SK-N-SH treated with all-trans-retinoic acid at 6 μM for 48 hours (cell line): ENCODE measurements around the gene COL11A1.

Source experiments
- ATAC-seq: fragments of 200-7000 bp; cut with Tn5 transposase; 3 replicates; pipeline ENCODE4 v1.9.1; 2020; ENCODE audit warnings: mild to moderate bottlenecking, moderate library complexity
- ARNTL ChIP-seq: fragments of 450-650 bp; formaldehyde crosslinking; IDR thresholded peaks from 2 replicates; pipeline ENCODE4 v1.5.0; 2020; ENCODE audit warnings: low read depth, mild to moderate bottlenecking, moderate library complexity, borderline replicate concordance
- BACH2 ChIP-seq: fragments of 250-450 bp; sonication (Bioruptor Pico); IDR thresholded peaks from 2 replicates; pipeline ENCODE4 v1.9.0; 2021; ENCODE audit warnings: mild to moderate bottlenecking, borderline replicate concordance
- CREB5 ChIP-seq: fragments of 250-450 bp; sonication (Bioruptor Pico); IDR thresholded peaks from 2 replicates; pipeline ENCODE4 v1.5.1; 2020; ENCODE audit warnings: low read depth, mild to moderate bottlenecking, moderate library complexity
- CSDC2 ChIP-seq: fragments of 250-450 bp; sonication (Bioruptor Pico); IDR thresholded peaks from 2 replicates; pipeline ENCODE4 v1.5.0; 2020; ENCODE audit warnings: mild to moderate bottlenecking, moderate library complexity
- ESRRG ChIP-seq: fragments of 250-450 bp; sonication (Bioruptor Pico); IDR thresholded peaks from 2 replicates; pipeline ENCODE4 v1.6.1; 2021; ENCODE audit warnings: mild to moderate bottlenecking
- ISL1 ChIP-seq: fragments of 250-450 bp; sonication (Bioruptor Pico); IDR thresholded peaks from 2 replicates; pipeline ENCODE4 v2.1.2; 2022; ENCODE audit warnings: mild to moderate bottlenecking, moderate library complexity
- OSR1 ChIP-seq: fragments of 250-450 bp; sonication (Bioruptor Pico); IDR thresholded peaks from 2 replicates; pipeline ENCODE4 v1.8.0; 2022; ENCODE audit warnings: moderate library complexity, mild to moderate bottlenecking, inconsistent platforms
- PPARA ChIP-seq: fragments of 250-450 bp; sonication (Bioruptor Pico); IDR thresholded peaks from 2 replicates; pipeline ENCODE4 v1.5.0; 2020; ENCODE audit warnings: mild to moderate bottlenecking, borderline replicate concordance
- RARB ChIP-seq: fragments of 250-450 bp; sonication (Bioruptor Pico); IDR thresholded peaks from 2 replicates; pipeline ENCODE4 v1.8.0; 2021; ENCODE audit warnings: mild to moderate bottlenecking, moderate library complexity
- SNAI2 ChIP-seq: fragments of 250-450 bp; sonication (Bioruptor Pico); IDR thresholded peaks from 2 replicates; pipeline ENCODE4 v1.5.0; 2020; ENCODE audit warnings: mild to moderate bottlenecking, moderate library complexity
- TCF4 ChIP-seq: fragments of 250-450 bp; sonication (Bioruptor Pico); IDR thresholded peaks from 2 replicates; pipeline ENCODE4 v1.8.0; 2021; ENCODE audit warnings: mild to moderate bottlenecking, moderate library complexity, borderline replicate concordance
- TOX ChIP-seq: fragments of 250-450 bp; sonication (Bioruptor Pico); IDR thresholded peaks from 2 replicates; pipeline ENCODE4 v1.8.0; 2021; ENCODE audit warnings: mild to moderate bottlenecking, moderate library complexity, borderline replicate concordance
- ZC3H10 ChIP-seq: fragments of 250-450 bp; sonication (Bioruptor Pico); IDR thresholded peaks from 2 replicates; pipeline ENCODE4 v1.5.1; 2021; ENCODE audit warnings: mild to moderate bottlenecking, moderate library complexity
- ZFP3 ChIP-seq: fragments of 250-450 bp; sonication (Bioruptor Pico); IDR thresholded peaks from 2 replicates; pipeline ENCODE4 v1.5.0; 2020; ENCODE audit warnings: mild to moderate bottlenecking, moderate library complexity
- ZNF565 ChIP-seq: fragments of 450-650 bp; formaldehyde crosslinking; conservative IDR thresholded peaks from 2 replicates; pipeline ENCODE4 v1.5.0; 2020; ENCODE audit warnings: low read depth, mild to moderate bottlenecking, moderate library complexity
- ZNF70 ChIP-seq: fragments of 450-650 bp; formaldehyde crosslinking; IDR thresholded peaks from 2 replicates; pipeline ENCODE4 v1.5.0; 2020; ENCODE audit warnings: mild to moderate bottlenecking, moderate library complexity
- ZNF8 ChIP-seq: fragments of 450-650 bp; formaldehyde crosslinking; IDR thresholded peaks from 2 replicates; pipeline ENCODE4 v1.5.0; 2020; ENCODE audit warnings: mild to moderate bottlenecking, moderate library complexity
- TF ChIP-seq, protein P1 (sequence below): fragments of 250-450 bp; sonication (Bioruptor Pico); IDR thresholded peaks from 2 replicates; pipeline ENCODE4 v1.8.0; 2021; ENCODE audit warnings: low read depth, mild to moderate bottlenecking, moderate library complexity, borderline replicate concordance
- TF ChIP-seq, protein P2 (sequence below): fragments of 250-450 bp; sonication (Bioruptor Pico); IDR thresholded peaks from 2 replicates; pipeline ENCODE4 v1.5.0; 2020; ENCODE audit warnings: mild to moderate bottlenecking, moderate library complexity
- TF ChIP-seq, protein P3 (sequence below): fragments of 250-450 bp; sonication (Bioruptor Pico); IDR thresholded peaks from 2 replicates; pipeline ENCODE4 v1.8.0; 2020; ENCODE audit warnings: mild to moderate bottlenecking, moderate library complexity, borderline replicate concordance

Gene COL11A1

GRCh38 chr1:102879439-102879993 is 228.8 kb downstream of the COL11A1 start:
- TF ChIP-seq CSDC2 (no peak), ISL1 (peak; percentile 53)
- TF ChIP-seq, protein P1, sequence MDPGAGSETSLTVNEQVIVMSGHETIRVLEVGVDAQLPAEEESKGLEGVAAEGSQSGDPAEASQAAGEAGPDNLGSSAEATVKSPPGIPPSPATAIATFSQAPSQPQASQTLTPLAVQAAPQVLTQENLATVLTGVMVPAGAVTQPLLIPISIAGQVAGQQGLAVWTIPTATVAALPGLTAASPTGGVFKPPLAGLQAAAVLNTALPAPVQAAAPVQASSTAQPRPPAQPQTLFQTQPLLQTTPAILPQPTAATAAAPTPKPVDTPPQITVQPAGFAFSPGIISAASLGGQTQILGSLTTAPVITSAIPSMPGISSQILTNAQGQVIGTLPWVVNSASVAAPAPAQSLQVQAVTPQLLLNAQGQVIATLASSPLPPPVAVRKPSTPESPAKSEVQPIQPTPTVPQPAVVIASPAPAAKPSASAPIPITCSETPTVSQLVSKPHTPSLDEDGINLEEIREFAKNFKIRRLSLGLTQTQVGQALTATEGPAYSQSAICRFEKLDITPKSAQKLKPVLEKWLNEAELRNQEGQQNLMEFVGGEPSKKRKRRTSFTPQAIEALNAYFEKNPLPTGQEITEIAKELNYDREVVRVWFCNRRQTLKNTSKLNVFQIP (CRISPR knock-in tag): peak; percentile 67; the same call in 1 of the 2 replicates
- TF ChIP-seq, all 23 proteins: peak for 2
- peak; percentile 93 for ATAC-seq

DNA sequence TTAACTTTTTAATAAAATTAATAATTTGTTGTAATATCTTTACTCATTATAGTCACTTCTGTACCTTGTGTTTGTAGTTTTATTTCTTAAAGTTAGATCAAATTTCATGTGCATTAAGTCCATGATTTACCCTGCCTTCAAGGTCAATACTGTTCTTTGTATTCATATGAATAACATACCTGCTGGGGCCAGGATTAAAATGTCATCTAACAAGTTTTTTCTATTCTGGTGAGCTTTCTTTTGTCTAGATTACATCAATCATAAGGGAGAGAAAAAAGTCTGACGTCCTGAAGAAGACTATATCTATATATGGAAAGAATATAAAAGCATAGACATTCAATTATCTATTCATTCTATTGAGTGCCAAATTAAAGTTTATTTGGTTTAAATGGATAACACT is 232.6 kb downstream of the COL11A1 start:
- no peak for TF ChIP-seq PPARA
- no peak for TF ChIP-seq TCF4
- TF ChIP-seq OSR1 (CRISPR knock-in tag): no peak
- TF ChIP-seq, protein P1 (CRISPR knock-in tag): no peak
- TF ChIP-seq TOX (CRISPR knock-in tag): no peak
- no peak for TF ChIP-seq RARB (CRISPR knock-in tag)
- no peak for TF ChIP-seq BACH2 (CRISPR knock-in tag)
- TF ChIP-seq, protein P2, sequence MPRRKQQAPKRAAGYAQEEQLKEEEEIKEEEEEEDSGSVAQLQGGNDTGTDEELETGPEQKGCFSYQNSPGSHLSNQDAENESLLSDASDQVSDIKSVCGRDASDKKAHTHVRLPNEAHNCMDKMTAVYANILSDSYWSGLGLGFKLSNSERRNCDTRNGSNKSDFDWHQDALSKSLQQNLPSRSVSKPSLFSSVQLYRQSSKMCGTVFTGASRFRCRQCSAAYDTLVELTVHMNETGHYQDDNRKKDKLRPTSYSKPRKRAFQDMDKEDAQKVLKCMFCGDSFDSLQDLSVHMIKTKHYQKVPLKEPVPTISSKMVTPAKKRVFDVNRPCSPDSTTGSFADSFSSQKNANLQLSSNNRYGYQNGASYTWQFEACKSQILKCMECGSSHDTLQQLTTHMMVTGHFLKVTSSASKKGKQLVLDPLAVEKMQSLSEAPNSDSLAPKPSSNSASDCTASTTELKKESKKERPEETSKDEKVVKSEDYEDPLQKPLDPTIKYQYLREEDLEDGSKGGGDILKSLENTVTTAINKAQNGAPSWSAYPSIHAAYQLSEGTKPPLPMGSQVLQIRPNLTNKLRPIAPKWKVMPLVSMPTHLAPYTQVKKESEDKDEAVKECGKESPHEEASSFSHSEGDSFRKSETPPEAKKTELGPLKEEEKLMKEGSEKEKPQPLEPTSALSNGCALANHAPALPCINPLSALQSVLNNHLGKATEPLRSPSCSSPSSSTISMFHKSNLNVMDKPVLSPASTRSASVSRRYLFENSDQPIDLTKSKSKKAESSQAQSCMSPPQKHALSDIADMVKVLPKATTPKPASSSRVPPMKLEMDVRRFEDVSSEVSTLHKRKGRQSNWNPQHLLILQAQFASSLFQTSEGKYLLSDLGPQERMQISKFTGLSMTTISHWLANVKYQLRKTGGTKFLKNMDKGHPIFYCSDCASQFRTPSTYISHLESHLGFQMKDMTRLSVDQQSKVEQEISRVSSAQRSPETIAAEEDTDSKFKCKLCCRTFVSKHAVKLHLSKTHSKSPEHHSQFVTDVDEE (CRISPR knock-in tag): no peak
- TF ChIP-seq SNAI2 (CRISPR knock-in tag): no peak
- no peak for TF ChIP-seq ISL1
- TF ChIP-seq CSDC2: no peak
- TF ChIP-seq, protein P3, sequence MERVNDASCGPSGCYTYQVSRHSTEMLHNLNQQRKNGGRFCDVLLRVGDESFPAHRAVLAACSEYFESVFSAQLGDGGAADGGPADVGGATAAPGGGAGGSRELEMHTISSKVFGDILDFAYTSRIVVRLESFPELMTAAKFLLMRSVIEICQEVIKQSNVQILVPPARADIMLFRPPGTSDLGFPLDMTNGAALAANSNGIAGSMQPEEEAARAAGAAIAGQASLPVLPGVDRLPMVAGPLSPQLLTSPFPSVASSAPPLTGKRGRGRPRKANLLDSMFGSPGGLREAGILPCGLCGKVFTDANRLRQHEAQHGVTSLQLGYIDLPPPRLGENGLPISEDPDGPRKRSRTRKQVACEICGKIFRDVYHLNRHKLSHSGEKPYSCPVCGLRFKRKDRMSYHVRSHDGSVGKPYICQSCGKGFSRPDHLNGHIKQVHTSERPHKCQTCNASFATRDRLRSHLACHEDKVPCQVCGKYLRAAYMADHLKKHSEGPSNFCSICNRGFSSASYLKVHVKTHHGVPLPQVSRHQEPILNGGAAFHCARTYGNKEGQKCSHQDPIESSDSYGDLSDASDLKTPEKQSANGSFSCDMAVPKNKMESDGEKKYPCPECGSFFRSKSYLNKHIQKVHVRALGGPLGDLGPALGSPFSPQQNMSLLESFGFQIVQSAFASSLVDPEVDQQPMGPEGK: no peak
- no peak for TF ChIP-seq ZFP3 (CRISPR knock-in tag)
- no peak for TF ChIP-seq ESRRG
- TF ChIP-seq ZNF8 (CRISPR knock-in tag): no peak
- no peak for ATAC-seq

- TF ChIP-seq SNAI2 (CRISPR knock-in tag): no peak
- TF ChIP-seq, protein P1 (CRISPR knock-in tag): no peak
- no peak for TF ChIP-seq PPARA
- no peak for TF ChIP-seq ZNF8 (CRISPR knock-in tag)
- TF ChIP-seq, protein P3: no peak
- no peak for ATAC-seq
Measured at GRCh38 chr1:102872526-102872925, 235.8 kb downstream of the COL11A1 start.

DNA sequence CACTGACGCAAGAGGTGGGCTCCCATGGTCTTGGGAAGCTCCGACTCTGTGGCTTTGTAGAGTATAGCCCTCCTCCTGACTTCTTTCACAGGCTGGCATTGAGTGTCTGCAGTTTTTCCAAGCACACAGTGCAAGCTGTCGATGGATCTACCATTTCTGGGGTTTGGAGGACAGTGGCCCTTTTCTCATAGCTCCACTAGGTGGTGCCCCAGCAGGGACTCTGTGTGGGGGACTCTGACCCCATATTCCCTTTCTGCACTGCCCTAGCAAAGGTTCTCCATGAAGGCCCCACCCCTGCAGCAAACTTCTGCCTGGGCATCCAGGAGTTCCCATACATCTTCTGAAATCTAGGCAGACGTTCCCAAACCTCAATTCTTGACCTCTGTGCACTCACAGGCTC is 236.2 kb downstream of the COL11A1 start:
- no peak for ATAC-seq
- TF ChIP-seq CSDC2: no peak
- TF ChIP-seq ZNF565 (CRISPR knock-in tag): no peak
- no peak for TF ChIP-seq ARNTL
- TF ChIP-seq ISL1: no peak
- TF ChIP-seq TCF4: no peak
- TF ChIP-seq BACH2 (CRISPR knock-in tag): no peak
- no peak for TF ChIP-seq PPARA
- no peak for TF ChIP-seq ZNF70 (CRISPR knock-in tag)
- TF ChIP-seq CREB5: no peak
- TF ChIP-seq ZC3H10 (CRISPR knock-in tag): no peak
- TF ChIP-seq, protein P3: no peak
